Measurements from ENCODE around the gene EFTUD2. TPM values are rescaled to one million over a fixed set of nuclear protein-coding genes. Genes with fewer than 3 reads are reported as not detected.
A peak's percentile ranks its signal among the peaks of the same experiment; 100 is the strongest.

Gene EFTUD2
- total RNA-seq, 6 experiments from 2014 or later = 29.9 to 42.4 (median 35.1) TPM

- 67% methylated on average over 1 of the region's 4 CpGs for WGBS (ENCODE audit: insufficient coverage, low coverage, low lambda C conversion rate, missing lambda C conversion rate)
- no peak for ATAC-seq
- H3K9me3 ChIP-seq = no peaks in the 10 kb centered on the region
- H3K27ac ChIP-seq = no peak overlapping the region
- DNase-seq = peak in 1 of 3 donors; percentile 12
- no peaks in the 10 kb centered on the region for H3K36me3 ChIP-seq
- H3K4me3 ChIP-seq = no peak overlapping the region
- peaks cover 0 to 4% (median 0%) of the 10 kb centered on the region in 4 donors for H3K4me1 ChIP-seq
- intact Hi-C loops (cut with DNase I) = no loop called here
- H3K27me3 ChIP-seq = no peaks in the 10 kb centered on the region
- TF ChIP-seq CTCF (IDR thresholded peaks at IDR 0.05) (no peak), POLR2A (IDR thresholded peaks at IDR 0.05) (no peak)
Measured at GRCh38 chr17:44942456-44942855, 43.2 kb upstream of the EFTUD2 start.

- no peak for ATAC-seq
- WGBS (ENCODE audit: insufficient coverage, low coverage, low lambda C conversion rate, missing lambda C conversion rate) = 80% methylated on average over 2 of the region's 9 CpGs
Measured at GRCh38 chr17:44941712-44942331, 42.6 kb upstream of the EFTUD2 start.

GRCh38 chr17:44940768-44941167, 41.5 kb upstream of the EFTUD2 start:
- Histone ChIP-seq H3K9me3 (no peaks in the 10 kb centered on the region), H3K27ac (no peak overlapping the region), H3K4me3 (no peak overlapping the region), H3K36me3 (no peaks in the 10 kb centered on the region), H3K27me3 (no peaks in the 10 kb centered on the region), H3K4me1 (no peaks in the 10 kb centered on the region)
- intact Hi-C loops (cut with DNase I) = no loop called here
- TF ChIP-seq CTCF (IDR thresholded peaks at IDR 0.05) = no peak
- TF ChIP-seq POLR2A (IDR thresholded peaks at IDR 0.05) = no peak
- WGBS (ENCODE audit: insufficient coverage, low coverage, low lambda C conversion rate, missing lambda C conversion rate) = 78% methylated on average over 1 of the region's 1 CpG
- no peak for DNase-seq
- ATAC-seq = no peak

More at GRCh38 chr17:44941712-44942331, 42.6 kb upstream of the EFTUD2 start:
- Histone ChIP-seq H3K9me3 (no peaks in the 10 kb centered on the region), H3K36me3 (no peaks in the 10 kb centered on the region), H3K4me3 (no peak overlapping the region), H3K4me1 (no peaks in the 10 kb centered on the region), H3K27ac (no peak overlapping the region), H3K27me3 (no peaks in the 10 kb centered on the region)
- peak in 1 of 3 donors; percentile 39 for DNase-seq
- TF ChIP-seq CTCF (IDR thresholded peaks at IDR 0.05) (no peak), POLR2A (IDR thresholded peaks at IDR 0.05) (no peak)
- intact Hi-C loops (cut with DNase I) = no loop called here

- H3K36me3 ChIP-seq = no peaks in the 10 kb centered on the region
- H3K9me3 ChIP-seq = no peaks in the 10 kb centered on the region
- no peak overlapping the region for H3K27ac ChIP-seq
- intact Hi-C loops (cut with DNase I) = no loop called here
- no peaks in the 10 kb centered on the region for H3K27me3 ChIP-seq
- H3K4me1 ChIP-seq = no peaks in the 10 kb centered on the region
- no peak for TF ChIP-seq CTCF (IDR thresholded peaks at IDR 0.05)
- TF ChIP-seq POLR2A (IDR thresholded peaks at IDR 0.05) = no peak
- DNase-seq (no peak), ATAC-seq (peak in 2 of 4 donors; percentile 33 to 90)
- WGBS (ENCODE audit: insufficient coverage, low coverage, low lambda C conversion rate, missing lambda C conversion rate) = 25% methylated on average over 4 of the region's 4 CpGs
- H3K4me3 ChIP-seq = no peak overlapping the region
Measured at GRCh38 chr17:44940317-44940716, 41.1 kb upstream of the EFTUD2 start.
